Large intestine (tissue), 3 donors: ENCODE measurements around the gene NR4A2. TPM values are rescaled to one million over a fixed set of nuclear protein-coding genes. Genes with fewer than 3 reads are reported as not detected.
"Not testable (repeated sequence)": the region's sequence is repeated elsewhere in the genome, so short reads cannot be mapped to it uniquely, and the experiment has no call there.

Experiments
- DNase-seq, 2 donors: peaks; one replicate each; pipeline versions ENCODE4 v3.0.0 to v3.0.0-alpha.2; 2013
- H3K27ac ChIP-seq: one replicate; pipeline ENCODE4 v1.5.1; 2013; ENCODE audit warnings: low read length
- H3K27me3 ChIP-seq: 2 replicates; pipeline ENCODE4 v1.6.1; 2013; ENCODE audit warnings: low read length; ENCODE audit not compliant: control insufficient read depth, insufficient read depth
- H3K36me3 ChIP-seq: 2 replicates; pipeline ENCODE4 v1.6.1; 2013; ENCODE audit warnings: low read length; ENCODE audit not compliant: control insufficient read depth, insufficient read depth
- H3K4me1 ChIP-seq: one replicate; pipeline ENCODE4 v1.6.1; 2013; ENCODE audit warnings: low read length; ENCODE audit not compliant: control insufficient read depth, insufficient read depth
- H3K4me3 ChIP-seq: one replicate; pipeline ENCODE4 v1.5.1; 2013; ENCODE audit warnings: low read length
- H3K9me3 ChIP-seq: one replicate; pipeline ENCODE4 v1.6.1; 2013; ENCODE audit warnings: mild to moderate bottlenecking, low read depth, low read length, moderate library complexity; ENCODE audit not compliant: control insufficient read depth
- WGBS: methylation state at CpG from one replicate; pipeline ENCODE4 v1.1.5; 2013; ENCODE audit warnings: low lambda C conversion rate; ENCODE audit not compliant: insufficient coverage; 5-methylcytosine and 5-hydroxymethylcytosine counted together
- polyA plus RNA-seq: library from polyadenylated mRNA; unstranded; fragments of 120-200 nt; gene quantifications from one replicate; pipeline ENCODE4 v1.2.1, GENCODE V29; 2013

The NR4A2 gene
- polyA plus RNA-seq, 1 donor: 3.4 TPM

DNA sequence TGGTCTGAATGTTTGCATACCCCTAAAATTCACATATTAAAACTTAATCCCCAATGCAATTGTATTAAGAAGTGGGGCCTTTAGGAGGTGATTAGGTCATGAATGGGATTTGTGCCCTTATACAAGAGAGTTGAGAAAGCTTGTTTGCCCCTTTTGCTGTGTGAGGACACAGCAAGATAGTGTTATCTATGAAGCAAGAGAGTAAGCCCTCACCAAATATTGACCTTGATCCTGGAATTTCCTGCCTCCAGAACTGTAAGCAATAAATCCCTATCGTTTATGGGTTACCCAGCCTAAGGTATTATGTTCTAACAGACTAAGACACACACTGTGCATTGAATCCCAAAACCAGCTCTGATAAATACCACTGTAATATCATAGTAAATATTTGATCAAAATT lies 32.2 kb downstream of the NR4A2 start:
- no peaks in the 10 kb centered on the region for H3K36me3 ChIP-seq
- no CpG with 5 or more reads among the region's 1 CpG for WGBS
- no peak overlapping the region for H3K4me3 ChIP-seq
- H3K9me3 ChIP-seq: no peaks in the 10 kb centered on the region
- peak in 1 of 2 donors; percentile 5 for DNase-seq
- H3K27ac ChIP-seq: no peak overlapping the region
- no peaks in the 10 kb centered on the region for H3K27me3 ChIP-seq
- no peaks in the 10 kb centered on the region for H3K4me1 ChIP-seq

DNA sequence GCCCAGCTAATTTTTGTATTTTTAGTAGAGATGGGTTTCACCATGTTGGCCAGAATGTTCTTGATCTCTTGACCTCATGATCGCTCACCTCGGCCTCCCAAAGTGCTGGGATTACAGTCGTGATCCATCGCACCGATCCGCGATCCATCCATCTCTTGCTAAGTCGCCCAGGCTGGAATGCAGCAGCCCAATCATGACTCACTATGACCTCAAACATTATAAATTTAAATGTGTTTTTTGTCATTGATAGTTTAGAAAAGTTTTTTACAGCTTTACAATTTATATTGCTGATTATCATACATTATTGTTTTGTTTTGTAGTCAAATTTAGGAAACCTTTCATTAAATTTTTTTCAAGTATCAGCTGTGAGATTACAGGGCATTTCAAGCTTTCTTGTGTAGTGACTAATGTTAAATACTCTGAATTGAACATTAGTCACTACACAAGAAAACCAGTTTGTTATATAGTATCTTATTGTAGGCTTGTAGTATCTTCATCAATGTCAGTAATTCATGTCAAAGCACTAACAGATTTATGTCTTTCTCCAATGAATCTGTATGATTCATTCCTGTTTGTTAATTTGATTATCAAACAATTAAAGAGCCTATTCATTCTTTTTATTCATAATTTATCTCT lies 37.5 kb downstream of the NR4A2 start:
- no peak overlapping the region for H3K27ac ChIP-seq
- no peaks in the 10 kb centered on the region for H3K27me3 ChIP-seq
- no peak for DNase-seq
- H3K4me3 ChIP-seq: no peak overlapping the region
- no CpG with 5 or more reads among the region's 8 CpGs for WGBS
- no peaks in the 10 kb centered on the region for H3K36me3 ChIP-seq
- no peaks in the 10 kb centered on the region for H3K4me1 ChIP-seq
- peaks cover 7% of the 10 kb centered on the region for H3K9me3 ChIP-seq

DNA sequence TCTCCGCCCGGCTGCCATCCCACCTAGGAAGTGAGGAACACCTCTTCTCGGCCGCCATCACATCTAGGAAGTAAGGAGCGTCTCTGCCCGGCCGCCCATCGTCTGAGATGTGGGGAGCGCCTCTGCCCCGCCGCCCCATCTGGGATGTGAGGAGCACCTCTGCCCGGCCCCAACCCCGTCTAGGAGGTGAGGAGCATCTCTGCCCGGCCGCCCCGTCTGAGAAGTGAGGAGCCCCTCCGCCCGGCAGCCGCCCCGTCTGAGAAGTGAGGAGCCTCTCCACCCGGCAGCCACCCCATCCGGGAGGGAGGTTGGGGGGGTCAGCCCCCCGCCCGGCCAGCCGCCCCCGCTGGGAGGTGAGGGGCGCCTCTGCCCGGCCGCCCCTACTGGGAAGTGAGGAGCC lies 39.1 kb downstream of the NR4A2 start:
- not testable (repeated sequence) for H3K27me3 ChIP-seq, H3K36me3 ChIP-seq, H3K4me3 ChIP-seq, DNase-seq, H3K9me3 ChIP-seq, H3K4me1 ChIP-seq, H3K27ac ChIP-seq
- no CpG with 5 or more reads among the region's 29 CpGs for WGBS

DNA sequence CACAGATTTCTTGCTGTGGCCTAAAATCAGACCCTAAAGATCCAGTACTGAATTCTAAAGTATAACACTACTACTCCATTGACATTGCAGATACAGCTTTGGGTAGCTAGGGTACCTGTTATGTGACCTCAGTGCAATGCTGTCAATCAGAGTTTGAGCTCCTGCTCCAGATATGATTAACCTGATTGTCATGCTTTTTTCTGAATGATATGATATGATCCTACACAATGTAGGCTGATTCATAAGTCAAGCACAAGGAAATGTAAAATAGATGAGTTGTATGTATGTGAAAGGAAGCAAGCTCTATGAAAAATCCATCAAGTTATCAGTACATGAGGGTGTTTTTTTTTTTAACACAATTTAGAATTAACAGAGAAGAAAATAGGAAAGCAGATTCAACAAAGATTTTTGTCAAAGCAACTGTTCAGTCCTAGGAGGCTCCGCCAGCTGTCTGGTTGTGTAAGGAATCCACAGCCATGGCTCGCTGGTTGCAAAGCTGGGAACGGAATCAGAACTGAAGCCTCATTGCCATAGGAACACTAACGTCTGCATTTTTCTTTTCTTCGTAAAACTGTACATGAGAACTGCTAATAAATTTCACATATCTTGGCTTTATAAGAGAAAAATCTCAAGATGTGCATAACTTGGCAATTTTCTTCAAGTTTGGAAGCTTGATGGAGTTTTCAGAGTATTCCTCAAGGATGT lies 52.9 kb downstream of the NR4A2 start:
- no peaks in the 10 kb centered on the region for H3K36me3 ChIP-seq
- no peak overlapping the region for H3K27ac ChIP-seq
- WGBS: no CpG with 5 or more reads among the region's 5 CpGs
- no peaks in the 10 kb centered on the region for H3K4me1 ChIP-seq
- no peak overlapping the region for H3K4me3 ChIP-seq
- no peaks in the 10 kb centered on the region for H3K27me3 ChIP-seq
- DNase-seq: no peak
- no peaks in the 10 kb centered on the region for H3K9me3 ChIP-seq

Other genes with a start within 250 kb of the NR4A2 start
- 28.5 TPM for gene GPD2, start 103.7 kb upstream of the NR4A2 start, polyA plus RNA-seq